PC-9 (cell line): Measurements from ENCODE around the gene TTLL6.

Experiments used
- EZH2 ChIP-seq: fragments of 200-600 bp; sonication (generic); IDR thresholded peaks from 2 replicates; pipeline ENCODE4 v1.8.0; 2017; ENCODE audit warnings: antibody characterized with exemption, low read depth
- TF ChIP-seq, protein P1 (sequence below): fragments of 200-600 bp; sonication (generic); conservative IDR thresholded peaks from 2 replicates; pipeline ENCODE4 v1.6.1; 2017; ENCODE audit warnings: mixed run types, antibody characterized with exemption, mild to moderate bottlenecking, moderate library complexity

DNA sequence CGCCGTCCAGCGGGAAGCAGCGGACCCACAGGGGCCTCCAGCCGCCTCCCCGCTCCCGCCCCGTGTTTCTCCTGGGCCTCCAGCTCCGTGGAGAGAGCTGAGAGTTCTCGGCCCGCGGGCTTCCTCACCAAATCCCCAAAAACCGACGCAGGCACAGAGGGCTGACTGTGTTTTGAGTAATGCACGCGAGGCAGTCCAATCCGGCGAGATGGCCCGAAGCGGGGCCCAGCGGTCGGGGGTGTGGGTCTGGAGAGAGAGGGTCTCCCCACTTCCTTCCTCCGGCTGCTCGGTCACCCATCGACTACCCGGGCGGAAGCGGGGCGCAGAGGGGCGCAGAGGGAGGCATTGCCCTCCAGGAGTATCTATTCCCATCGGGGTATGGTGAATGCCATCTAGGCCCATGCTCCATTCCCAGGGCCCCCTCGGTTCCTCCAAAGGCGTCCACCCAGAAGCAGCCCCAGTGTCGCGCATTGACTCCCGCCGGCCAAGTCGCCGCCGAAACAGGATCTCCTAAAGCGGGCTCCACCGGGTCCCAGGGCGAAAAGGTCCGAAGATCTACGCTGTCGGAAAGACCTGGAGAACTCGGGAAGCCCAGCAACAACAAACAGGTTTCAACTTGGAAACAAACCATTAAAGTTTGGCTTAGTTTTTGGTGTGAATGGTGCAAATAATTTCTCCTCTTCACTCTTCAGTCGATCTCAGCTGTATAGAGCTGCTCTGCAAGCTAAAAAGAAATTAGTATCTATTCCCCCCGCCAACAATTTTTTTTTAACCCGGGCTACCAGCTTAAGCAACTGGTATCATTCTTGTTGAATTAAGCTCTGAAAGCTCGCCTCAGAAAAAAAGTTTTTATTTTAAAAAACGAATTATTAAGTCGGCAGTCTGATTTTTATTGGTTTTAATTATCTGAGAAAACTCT is 69.3 kb downstream of the TTLL6 start:
- TF ChIP-seq, protein P1, sequence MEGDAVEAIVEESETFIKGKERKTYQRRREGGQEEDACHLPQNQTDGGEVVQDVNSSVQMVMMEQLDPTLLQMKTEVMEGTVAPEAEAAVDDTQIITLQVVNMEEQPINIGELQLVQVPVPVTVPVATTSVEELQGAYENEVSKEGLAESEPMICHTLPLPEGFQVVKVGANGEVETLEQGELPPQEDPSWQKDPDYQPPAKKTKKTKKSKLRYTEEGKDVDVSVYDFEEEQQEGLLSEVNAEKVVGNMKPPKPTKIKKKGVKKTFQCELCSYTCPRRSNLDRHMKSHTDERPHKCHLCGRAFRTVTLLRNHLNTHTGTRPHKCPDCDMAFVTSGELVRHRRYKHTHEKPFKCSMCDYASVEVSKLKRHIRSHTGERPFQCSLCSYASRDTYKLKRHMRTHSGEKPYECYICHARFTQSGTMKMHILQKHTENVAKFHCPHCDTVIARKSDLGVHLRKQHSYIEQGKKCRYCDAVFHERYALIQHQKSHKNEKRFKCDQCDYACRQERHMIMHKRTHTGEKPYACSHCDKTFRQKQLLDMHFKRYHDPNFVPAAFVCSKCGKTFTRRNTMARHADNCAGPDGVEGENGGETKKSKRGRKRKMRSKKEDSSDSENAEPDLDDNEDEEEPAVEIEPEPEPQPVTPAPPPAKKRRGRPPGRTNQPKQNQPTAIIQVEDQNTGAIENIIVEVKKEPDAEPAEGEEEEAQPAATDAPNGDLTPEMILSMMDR: no peak
- TF ChIP-seq EZH2: no peak
